Osteocyte (in vitro differentiated cells): ENCODE results near the gene CRYBB1. TPM values are rescaled to one million over a fixed set of nuclear protein-coding genes. Genes with fewer than 3 reads are reported as not detected.
A peak's percentile ranks its signal among the peaks of the same experiment; 100 is the strongest.

Experiments used
- DNase-seq: peaks from one replicate; pipeline ENCODE4 v3.0.0; 2021; ENCODE audit warnings: mixed read lengths; ENCODE audit not compliant: unreplicated experiment; ENCODE audit errors: extremely low spot score
- H3K27ac Mint-ChIP-seq: one replicate; pipeline ENCODE4 v1.8.0; 2021; ENCODE audit warnings: mild to moderate bottlenecking, mixed read lengths; ENCODE audit not compliant: unreplicated experiment
- H3K27me3 Mint-ChIP-seq: one replicate; pipeline ENCODE4 v1.8.0; 2021; ENCODE audit warnings: mixed read lengths; ENCODE audit not compliant: unreplicated experiment
- H3K36me3 Mint-ChIP-seq: one replicate; pipeline ENCODE4 v1.8.0; 2021; ENCODE audit warnings: mixed read lengths; ENCODE audit not compliant: unreplicated experiment
- H3K4me1 Mint-ChIP-seq: one replicate; pipeline ENCODE4 v1.8.0; 2021; ENCODE audit warnings: mixed read lengths; ENCODE audit not compliant: unreplicated experiment
- H3K4me3 Mint-ChIP-seq: one replicate; pipeline ENCODE4 v1.8.0; 2021; ENCODE audit warnings: mild to moderate bottlenecking, moderate library complexity, mixed read lengths; ENCODE audit not compliant: unreplicated experiment
- H3K9me3 Mint-ChIP-seq: one replicate; pipeline ENCODE4 v1.8.0; 2021; ENCODE audit warnings: mixed read lengths; ENCODE audit not compliant: unreplicated experiment
- CTCF ChIP-seq: fragments of 200-600 bp; sonication (generic); IDR thresholded peaks from 2 replicates; pipeline ENCODE4 v1.5.0; 2021; ENCODE audit warnings: antibody characterized with exemption, mild to moderate bottlenecking, moderate library complexity
- total RNA-seq: library from RNA; stranded (reverse); gene quantifications from 2 replicates; pipeline ENCODE4 v1.2.1, GENCODE V29; 2021

The CRYBB1 gene
- total RNA-seq, 1 donor from 2014 or later, result not detected

- no peaks in the 10 kb centered on the region for H3K27me3 Mint-ChIP-seq
Measured at GRCh38 chr22:26585104-26585790, 32.6 kb downstream of the CRYBB1 start.

GRCh38 chr22:26584010-26584409, 33.8 kb downstream of the CRYBB1 start:
- Mint-ChIP-seq H3K9me3 (no peaks in the 10 kb centered on the region), H3K36me3 (no peaks in the 10 kb centered on the region), H3K27ac (no peak overlapping the region), H3K4me3 (no peak overlapping the region), H3K27me3 (no peaks in the 10 kb centered on the region), H3K4me1 (peaks cover 35% of the 10 kb centered on the region)
- no peak for TF ChIP-seq CTCF
- DNase-seq, result no peak

More at GRCh38 chr22:26585104-26585790, 32.6 kb downstream of the CRYBB1 start:
- TF ChIP-seq CTCF, result peak; percentile 21
- H3K4me3 Mint-ChIP-seq, result peak overlapping the region; percentile 23
- H3K36me3 Mint-ChIP-seq, result no peaks in the 10 kb centered on the region
- peak overlapping the region; percentile 65 for H3K27ac Mint-ChIP-seq
- H3K4me1 Mint-ChIP-seq, result peaks cover 38% of the 10 kb centered on the region
- no peaks in the 10 kb centered on the region for H3K9me3 Mint-ChIP-seq
- no peak for DNase-seq

GRCh38 chr22:26581633-26582168, 36.1 kb downstream of the CRYBB1 start:
- H3K27me3 Mint-ChIP-seq, result no peaks in the 10 kb centered on the region
- no peak for TF ChIP-seq CTCF
- H3K9me3 Mint-ChIP-seq, result no peaks in the 10 kb centered on the region
- peaks cover 28% of the 10 kb centered on the region for H3K4me1 Mint-ChIP-seq
- H3K36me3 Mint-ChIP-seq, result no peaks in the 10 kb centered on the region
- no peak overlapping the region for H3K27ac Mint-ChIP-seq
- no peak for DNase-seq
- H3K4me3 Mint-ChIP-seq, result no peak overlapping the region

DNA sequence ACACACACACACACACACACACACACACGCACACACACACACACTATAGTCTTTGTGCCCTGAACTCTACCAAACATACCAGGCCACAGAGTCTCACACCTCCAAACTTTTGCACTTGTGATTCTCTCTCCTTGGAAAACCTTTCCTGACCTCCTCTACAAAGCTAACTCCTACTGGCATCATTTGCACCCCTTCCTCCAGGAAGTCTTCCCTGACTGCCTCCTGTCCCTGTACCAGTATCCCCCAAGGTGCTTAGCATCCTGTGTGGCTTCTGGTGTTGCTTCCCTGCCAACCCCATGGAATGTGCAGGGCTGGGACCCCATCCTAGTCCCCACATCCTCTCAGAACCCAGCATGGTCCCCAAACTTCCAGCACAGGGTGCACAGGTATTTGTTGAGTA, 36.8 kb downstream of the CRYBB1 start:
- Mint-ChIP-seq H3K4me1 (peaks cover 28% of the 10 kb centered on the region), H3K27ac (no peak overlapping the region), H3K4me3 (no peak overlapping the region), H3K27me3 (no peaks in the 10 kb centered on the region), H3K9me3 (no peaks in the 10 kb centered on the region), H3K36me3 (no peaks in the 10 kb centered on the region)
- TF ChIP-seq CTCF, result no peak
- no peak for DNase-seq

- Mint-ChIP-seq H3K27ac (no peak overlapping the region), H3K4me1 (peaks cover 23% of the 10 kb centered on the region), H3K27me3 (no peaks in the 10 kb centered on the region), H3K36me3 (no peaks in the 10 kb centered on the region), H3K4me3 (no peak overlapping the region), H3K9me3 (no peaks in the 10 kb centered on the region)
- DNase-seq, result no peak
- TF ChIP-seq CTCF, result no peak
Measured at GRCh38 chr22:26580240-26580962, 37.4 kb downstream of the CRYBB1 start.
